Liver (tissue), 3 donors: ENCODE measurements around the gene ZNF485.

ENCODE experiments used
- FOXA2 ChIP-seq: IDR thresholded peaks from 2 replicates; pipeline ENCODE4 v1.6.1; 2016; ENCODE audit warnings: antibody characterized with exemption
- HNF4A ChIP-seq, 2 donors: conservative IDR thresholded peaks; 2 replicates each; pipeline ENCODE4 v1.6.1; 2016; ENCODE audit warnings: antibody characterized with exemption in 2 of 2, mild to moderate bottlenecking in 2 of 2
- JUND ChIP-seq, 2 donors: IDR thresholded peaks; 2 replicates each; pipeline ENCODE4 v1.6.1; 2016; ENCODE audit warnings: antibody characterized with exemption in 2 of 2
- RXRA ChIP-seq, 2 donors: IDR thresholded peaks; 2 replicates each; pipeline ENCODE4 v1.6.1; 2017 to 2018; ENCODE audit warnings: antibody characterized with exemption in 2 of 2, mild to moderate bottlenecking in 1 of 2
- SP1 ChIP-seq: IDR thresholded peaks from 2 replicates; pipeline ENCODE4 v1.6.1; 2018; ENCODE audit warnings: antibody characterized with exemption, mild to moderate bottlenecking
- TAF1 ChIP-seq: conservative IDR thresholded peaks from 2 replicates; pipeline ENCODE4 v1.6.1; 2016; ENCODE audit warnings: antibody characterized with exemption, mild to moderate bottlenecking
- YY1 ChIP-seq: IDR thresholded peaks from 2 replicates; pipeline ENCODE4 v1.6.1; 2016; ENCODE audit warnings: antibody characterized with exemption, mild to moderate bottlenecking
- TF ChIP-seq, protein P1 (sequence below): fragments of 150-350 bp; IDR thresholded peaks from 2 replicates; pipeline ENCODE4 v1.5.1; 2017; ENCODE audit warnings: improper control_type of control experiment, low read depth, low read length; ENCODE audit not compliant: missing input control
- TF ChIP-seq, protein P2 (sequence below): IDR thresholded peaks from 2 replicates; pipeline ENCODE4 v1.6.1; 2016; ENCODE audit warnings: antibody characterized with exemption
- TF ChIP-seq, protein P3 (sequence below): IDR thresholded peaks from 2 replicates; pipeline ENCODE4 v1.6.1; 2016; ENCODE audit warnings: antibody characterized with exemption, mild to moderate bottlenecking
- TF ChIP-seq, protein P4 (sequence below): IDR thresholded peaks from 2 replicates; pipeline ENCODE4 v1.6.1; 2016; ENCODE audit warnings: antibody characterized with exemption
- donor health status: healthy.
- donor health status: healthy.

DNA sequence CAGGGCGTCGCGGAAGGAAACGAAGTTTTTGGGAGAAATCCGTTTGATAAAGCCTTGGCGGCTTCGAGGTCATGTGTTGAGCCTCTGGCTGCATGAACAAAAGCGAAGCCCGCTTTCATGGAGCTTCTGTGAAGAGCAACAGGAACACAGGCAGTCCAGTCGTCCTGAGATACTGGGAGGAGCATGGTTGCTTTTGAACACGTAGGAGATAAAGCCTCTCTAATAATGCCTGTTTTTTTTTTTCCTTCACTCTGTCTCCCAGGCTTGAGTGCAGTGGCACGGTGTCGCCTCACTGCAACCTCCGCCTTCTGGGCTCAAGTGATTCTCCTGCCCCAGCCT, 42.9 kb downstream of the ZNF485 start:
- TF ChIP-seq, protein P1, sequence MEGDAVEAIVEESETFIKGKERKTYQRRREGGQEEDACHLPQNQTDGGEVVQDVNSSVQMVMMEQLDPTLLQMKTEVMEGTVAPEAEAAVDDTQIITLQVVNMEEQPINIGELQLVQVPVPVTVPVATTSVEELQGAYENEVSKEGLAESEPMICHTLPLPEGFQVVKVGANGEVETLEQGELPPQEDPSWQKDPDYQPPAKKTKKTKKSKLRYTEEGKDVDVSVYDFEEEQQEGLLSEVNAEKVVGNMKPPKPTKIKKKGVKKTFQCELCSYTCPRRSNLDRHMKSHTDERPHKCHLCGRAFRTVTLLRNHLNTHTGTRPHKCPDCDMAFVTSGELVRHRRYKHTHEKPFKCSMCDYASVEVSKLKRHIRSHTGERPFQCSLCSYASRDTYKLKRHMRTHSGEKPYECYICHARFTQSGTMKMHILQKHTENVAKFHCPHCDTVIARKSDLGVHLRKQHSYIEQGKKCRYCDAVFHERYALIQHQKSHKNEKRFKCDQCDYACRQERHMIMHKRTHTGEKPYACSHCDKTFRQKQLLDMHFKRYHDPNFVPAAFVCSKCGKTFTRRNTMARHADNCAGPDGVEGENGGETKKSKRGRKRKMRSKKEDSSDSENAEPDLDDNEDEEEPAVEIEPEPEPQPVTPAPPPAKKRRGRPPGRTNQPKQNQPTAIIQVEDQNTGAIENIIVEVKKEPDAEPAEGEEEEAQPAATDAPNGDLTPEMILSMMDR, result no peak
- TF ChIP-seq RXRA (IDR thresholded peaks at IDR 0.05) (no peak), JUND (IDR thresholded peaks at IDR 0.05) (no peak), YY1 (no peak), HNF4A (conservative IDR thresholded peaks at IDR 0.05) (no peak), FOXA2 (no peak), TAF1 (no peak), SP1 (no peak)
- TF ChIP-seq, protein P2, sequence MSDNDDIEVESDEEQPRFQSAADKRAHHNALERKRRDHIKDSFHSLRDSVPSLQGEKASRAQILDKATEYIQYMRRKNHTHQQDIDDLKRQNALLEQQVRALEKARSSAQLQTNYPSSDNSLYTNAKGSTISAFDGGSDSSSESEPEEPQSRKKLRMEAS, result no peak
- TF ChIP-seq, protein P3, sequence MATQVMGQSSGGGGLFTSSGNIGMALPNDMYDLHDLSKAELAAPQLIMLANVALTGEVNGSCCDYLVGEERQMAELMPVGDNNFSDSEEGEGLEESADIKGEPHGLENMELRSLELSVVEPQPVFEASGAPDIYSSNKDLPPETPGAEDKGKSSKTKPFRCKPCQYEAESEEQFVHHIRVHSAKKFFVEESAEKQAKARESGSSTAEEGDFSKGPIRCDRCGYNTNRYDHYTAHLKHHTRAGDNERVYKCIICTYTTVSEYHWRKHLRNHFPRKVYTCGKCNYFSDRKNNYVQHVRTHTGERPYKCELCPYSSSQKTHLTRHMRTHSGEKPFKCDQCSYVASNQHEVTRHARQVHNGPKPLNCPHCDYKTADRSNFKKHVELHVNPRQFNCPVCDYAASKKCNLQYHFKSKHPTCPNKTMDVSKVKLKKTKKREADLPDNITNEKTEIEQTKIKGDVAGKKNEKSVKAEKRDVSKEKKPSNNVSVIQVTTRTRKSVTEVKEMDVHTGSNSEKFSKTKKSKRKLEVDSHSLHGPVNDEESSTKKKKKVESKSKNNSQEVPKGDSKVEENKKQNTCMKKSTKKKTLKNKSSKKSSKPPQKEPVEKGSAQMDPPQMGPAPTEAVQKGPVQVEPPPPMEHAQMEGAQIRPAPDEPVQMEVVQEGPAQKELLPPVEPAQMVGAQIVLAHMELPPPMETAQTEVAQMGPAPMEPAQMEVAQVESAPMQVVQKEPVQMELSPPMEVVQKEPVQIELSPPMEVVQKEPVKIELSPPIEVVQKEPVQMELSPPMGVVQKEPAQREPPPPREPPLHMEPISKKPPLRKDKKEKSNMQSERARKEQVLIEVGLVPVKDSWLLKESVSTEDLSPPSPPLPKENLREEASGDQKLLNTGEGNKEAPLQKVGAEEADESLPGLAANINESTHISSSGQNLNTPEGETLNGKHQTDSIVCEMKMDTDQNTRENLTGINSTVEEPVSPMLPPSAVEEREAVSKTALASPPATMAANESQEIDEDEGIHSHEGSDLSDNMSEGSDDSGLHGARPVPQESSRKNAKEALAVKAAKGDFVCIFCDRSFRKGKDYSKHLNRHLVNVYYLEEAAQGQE, result no peak
- TF ChIP-seq, protein P4, sequence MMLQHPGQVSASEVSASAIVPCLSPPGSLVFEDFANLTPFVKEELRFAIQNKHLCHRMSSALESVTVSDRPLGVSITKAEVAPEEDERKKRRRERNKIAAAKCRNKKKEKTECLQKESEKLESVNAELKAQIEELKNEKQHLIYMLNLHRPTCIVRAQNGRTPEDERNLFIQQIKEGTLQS, result no peak
